Parathyroid adenoma (tissue), 2 donors: ENCODE results near the gene SMPDL3B.

Source experiments
- H2AFZ ChIP-seq: fragments of 300-600 bp; sonication (generic); one replicate; pipeline ENCODE4 v1.7.0; 2017; ENCODE audit warnings: antibody characterized with exemption, mild to moderate bottlenecking
- H3K27ac ChIP-seq: fragments of 300-600 bp; sonication (generic); one replicate; pipeline ENCODE4 v1.7.0; 2017
- H3K27me3 ChIP-seq: fragments of 300-600 bp; sonication (generic); one replicate; pipeline ENCODE4 v1.7.0; 2017; ENCODE audit warnings: low read length; ENCODE audit not compliant: control insufficient read depth, insufficient read depth
- H3K36me3 ChIP-seq: fragments of 300-600 bp; sonication (generic); one replicate; pipeline ENCODE4 v1.7.0; 2017; ENCODE audit warnings: low read length; ENCODE audit not compliant: control insufficient read depth, insufficient read depth
- H3K4me1 ChIP-seq: fragments of 300-600 bp; sonication (generic); one replicate; pipeline ENCODE4 v1.7.0; 2017; ENCODE audit warnings: control low read depth
- H3K4me2 ChIP-seq: fragments of 300-600 bp; sonication (generic); one replicate; pipeline ENCODE4 v1.7.0; 2017; ENCODE audit warnings: low read length
- H3K4me3 ChIP-seq: fragments of 300-600 bp; sonication (generic); one replicate; pipeline ENCODE4 v1.7.0; 2017; ENCODE audit warnings: low read depth, low read length
- H3K79me2 ChIP-seq: fragments of 300-600 bp; sonication (generic); one replicate; pipeline ENCODE4 v1.7.0; 2017; ENCODE audit warnings: control low read depth
- H3K9ac ChIP-seq: fragments of 300-600 bp; sonication (generic); one replicate; pipeline ENCODE4 v1.7.0; 2017; ENCODE audit warnings: mild to moderate bottlenecking
- H3K9me3 ChIP-seq: fragments of 300-600 bp; sonication (generic); one replicate; pipeline ENCODE4 v1.7.0; 2017; ENCODE audit warnings: low read length; ENCODE audit not compliant: control insufficient read depth
- TF ChIP-seq, protein P1 (sequence below): fragments of 300-600 bp; sonication (generic); IDR thresholded peaks from one replicate; pipeline ENCODE4 v1.7.0; 2017; ENCODE audit warnings: antibody characterized with exemption, mild to moderate bottlenecking
- donor health status: primary hyperparathyroidism.

SMPDL3B gene

DNA sequence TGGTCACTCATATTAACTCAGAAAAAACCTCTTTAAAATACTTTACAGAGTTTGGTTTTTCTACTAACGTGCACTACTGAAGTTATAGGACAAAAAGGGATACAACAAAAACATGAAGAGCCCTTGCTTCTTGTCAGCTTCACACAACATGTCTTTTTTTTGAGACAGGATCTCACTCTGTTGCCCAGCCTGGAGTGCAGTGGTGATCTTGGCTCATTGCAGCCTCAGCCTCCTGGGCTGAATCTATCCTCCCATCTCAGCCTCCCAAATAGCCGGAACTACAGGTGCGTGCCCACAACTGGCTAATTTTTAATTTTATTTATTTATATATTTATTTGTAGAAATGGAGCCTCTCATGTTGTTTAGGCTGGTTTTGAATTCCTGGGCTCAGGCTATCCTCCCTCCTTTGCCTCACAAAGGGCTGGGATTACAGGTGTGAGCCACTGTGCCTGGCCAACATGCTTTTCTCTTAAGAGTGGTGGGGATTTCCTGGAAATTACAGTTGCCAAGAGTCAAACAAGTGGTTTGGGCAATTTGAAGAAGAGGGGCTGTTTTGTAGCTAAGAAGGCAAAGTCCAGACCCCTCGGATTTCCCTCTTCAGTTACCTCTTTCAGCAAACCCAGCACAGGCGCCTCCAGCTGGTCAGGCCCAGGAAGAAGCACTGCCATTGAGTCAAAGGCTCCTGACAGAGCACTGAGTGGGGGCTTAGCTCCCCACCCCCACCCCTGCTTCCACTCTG is 6.4 kb upstream of the SMPDL3B start:
- no peak overlapping the region for H3K27ac ChIP-seq
- TF ChIP-seq, protein P1, sequence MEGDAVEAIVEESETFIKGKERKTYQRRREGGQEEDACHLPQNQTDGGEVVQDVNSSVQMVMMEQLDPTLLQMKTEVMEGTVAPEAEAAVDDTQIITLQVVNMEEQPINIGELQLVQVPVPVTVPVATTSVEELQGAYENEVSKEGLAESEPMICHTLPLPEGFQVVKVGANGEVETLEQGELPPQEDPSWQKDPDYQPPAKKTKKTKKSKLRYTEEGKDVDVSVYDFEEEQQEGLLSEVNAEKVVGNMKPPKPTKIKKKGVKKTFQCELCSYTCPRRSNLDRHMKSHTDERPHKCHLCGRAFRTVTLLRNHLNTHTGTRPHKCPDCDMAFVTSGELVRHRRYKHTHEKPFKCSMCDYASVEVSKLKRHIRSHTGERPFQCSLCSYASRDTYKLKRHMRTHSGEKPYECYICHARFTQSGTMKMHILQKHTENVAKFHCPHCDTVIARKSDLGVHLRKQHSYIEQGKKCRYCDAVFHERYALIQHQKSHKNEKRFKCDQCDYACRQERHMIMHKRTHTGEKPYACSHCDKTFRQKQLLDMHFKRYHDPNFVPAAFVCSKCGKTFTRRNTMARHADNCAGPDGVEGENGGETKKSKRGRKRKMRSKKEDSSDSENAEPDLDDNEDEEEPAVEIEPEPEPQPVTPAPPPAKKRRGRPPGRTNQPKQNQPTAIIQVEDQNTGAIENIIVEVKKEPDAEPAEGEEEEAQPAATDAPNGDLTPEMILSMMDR: no peak

DNA sequence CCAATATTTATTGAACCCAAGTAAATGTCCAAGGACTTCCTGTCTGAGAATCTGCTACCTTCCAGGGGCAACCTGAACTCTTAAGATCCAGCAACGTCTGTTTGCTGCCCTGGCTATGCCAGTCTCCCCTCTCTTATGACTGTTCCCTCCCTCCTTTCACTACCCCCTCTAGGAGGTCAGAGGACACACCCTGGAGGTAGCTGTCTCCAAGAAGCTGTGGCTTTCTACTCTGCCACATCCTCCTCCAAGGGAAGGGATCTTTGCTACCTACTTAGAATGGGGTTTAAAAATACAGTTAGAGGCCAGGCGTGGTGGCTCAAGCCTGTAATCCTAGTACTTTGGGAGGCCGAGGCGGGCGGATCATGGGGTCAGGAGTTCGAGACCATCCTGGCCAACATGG is 3.6 kb upstream of the SMPDL3B start:
- Histone ChIP-seq H3K4me3 (no peak overlapping the region), H3K36me3 (no peaks in the 10 kb centered on the region), H3K9ac (no peak overlapping the region), H3K4me2 (no peak overlapping the region), H3K4me1 (peaks cover 2% of the 10 kb centered on the region), H2AFZ (no peak overlapping the region), H3K79me2 (no peaks in the 10 kb centered on the region), H3K9me3 (no peaks in the 10 kb centered on the region), H3K27ac (no peak overlapping the region), H3K27me3 (no peaks in the 10 kb centered on the region)
- TF ChIP-seq, protein P1: no peak

More for the DNA sequence above, 6.4 kb upstream of the SMPDL3B start:
- Histone ChIP-seq H3K36me3 (no peaks in the 10 kb centered on the region), H3K9me3 (no peaks in the 10 kb centered on the region), H3K4me3 (no peak overlapping the region), H3K9ac (no peak overlapping the region), H3K79me2 (no peaks in the 10 kb centered on the region), H2AFZ (no peak overlapping the region), H3K4me2 (no peak overlapping the region), H3K27me3 (no peaks in the 10 kb centered on the region), H3K4me1 (no peaks in the 10 kb centered on the region)

DNA sequence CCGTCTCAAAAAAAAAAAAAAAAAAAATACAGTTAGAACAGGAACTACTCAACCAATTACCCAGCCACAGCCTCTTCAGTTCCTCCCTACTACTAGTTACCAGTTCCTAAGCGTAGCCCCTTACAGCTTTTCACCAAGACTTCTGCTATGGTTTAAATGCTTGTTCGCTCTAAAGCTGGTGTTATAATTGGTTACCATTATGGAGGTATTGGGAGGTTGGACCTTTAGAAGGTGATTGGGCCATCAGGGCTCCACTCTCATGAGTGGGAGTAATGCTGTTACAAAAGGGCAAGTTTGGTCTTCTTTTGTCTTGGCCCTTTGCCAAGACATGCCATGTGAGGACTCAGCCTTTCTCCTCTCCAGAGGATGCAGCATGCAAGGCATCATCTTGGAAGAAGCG is 3.0 kb upstream of the SMPDL3B start:
- no peak overlapping the region for H3K4me2 ChIP-seq
- no peak overlapping the region for H3K4me3 ChIP-seq
- TF ChIP-seq, protein P1: no peak
- no peak overlapping the region for H2AFZ ChIP-seq
- no peaks in the 10 kb centered on the region for H3K27me3 ChIP-seq
- H3K9me3 ChIP-seq: no peaks in the 10 kb centered on the region
- no peak overlapping the region for H3K9ac ChIP-seq
- no peaks in the 10 kb centered on the region for H3K79me2 ChIP-seq
- peaks cover 2% of the 10 kb centered on the region for H3K4me1 ChIP-seq
- H3K36me3 ChIP-seq: no peaks in the 10 kb centered on the region
- H3K27ac ChIP-seq: no peak overlapping the region

DNA sequence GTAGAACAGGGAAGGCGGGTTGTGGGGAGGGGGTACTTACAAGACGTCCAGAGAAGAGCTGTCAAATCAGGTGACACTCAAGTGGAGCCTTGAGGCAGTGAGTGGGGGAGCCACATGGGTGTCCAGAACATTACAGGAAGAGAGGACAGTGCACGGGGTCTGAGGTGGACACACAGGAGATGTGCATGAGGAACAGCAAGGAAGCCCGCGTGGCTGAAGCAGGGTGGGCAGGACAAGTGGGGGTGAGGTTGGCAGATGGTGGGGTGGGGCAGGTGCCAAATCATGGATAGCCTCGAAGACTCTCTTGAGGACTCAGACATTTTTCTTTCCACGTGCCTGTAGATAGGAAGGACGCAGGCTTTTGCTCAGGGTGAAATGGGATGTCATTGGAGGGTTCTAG is 921 bp downstream of the SMPDL3B start:
- H3K27ac ChIP-seq: no peak overlapping the region
- no peaks in the 10 kb centered on the region for H3K36me3 ChIP-seq
- H3K79me2 ChIP-seq: no peaks in the 10 kb centered on the region
- TF ChIP-seq, protein P1: no peak
- no peaks in the 10 kb centered on the region for H3K9me3 ChIP-seq
- no peak overlapping the region for H2AFZ ChIP-seq
- peaks cover 2% of the 10 kb centered on the region for H3K4me1 ChIP-seq
- H3K27me3 ChIP-seq: no peaks in the 10 kb centered on the region
- no peak overlapping the region for H3K4me3 ChIP-seq
- H3K9ac ChIP-seq: no peak overlapping the region
- no peak overlapping the region for H3K4me2 ChIP-seq

DNA sequence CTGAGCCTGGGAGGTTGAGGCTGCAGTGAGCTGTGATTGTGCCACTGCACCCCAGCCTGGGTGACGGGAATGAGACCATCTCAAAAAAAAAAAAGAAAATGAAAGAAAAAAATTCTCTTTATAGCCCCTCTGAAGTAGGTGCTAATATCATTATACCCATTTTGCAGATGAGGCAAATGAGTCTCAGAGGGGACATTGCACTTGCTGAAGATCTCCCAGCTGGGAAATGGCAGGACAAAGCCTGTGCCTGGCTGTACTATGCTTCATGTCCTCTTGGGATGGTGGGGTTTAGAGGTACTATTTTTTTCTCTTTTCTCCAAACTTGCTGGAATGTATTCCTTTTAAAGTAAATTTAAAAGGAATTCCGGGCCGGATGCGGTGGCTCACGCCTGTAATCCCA is 1.6 kb downstream of the SMPDL3B start:
- Histone ChIP-seq H3K4me3 (no peak overlapping the region), H3K27ac (no peak overlapping the region), H3K27me3 (no peaks in the 10 kb centered on the region), H2AFZ (no peak overlapping the region), H3K4me2 (no peak overlapping the region), H3K79me2 (no peaks in the 10 kb centered on the region), H3K4me1 (peaks cover 2% of the 10 kb centered on the region), H3K36me3 (no peaks in the 10 kb centered on the region), H3K9ac (no peak overlapping the region), H3K9me3 (no peaks in the 10 kb centered on the region)
- TF ChIP-seq, protein P1: no peak
